Osteoblast (primary cell): ENCODE data around the gene APAF1. TPM values are rescaled to one million over a fixed set of nuclear protein-coding genes. Genes with fewer than 3 reads are reported as not detected.

ENCODE experiments used
- DNase-seq: peaks from one replicate; pipeline ENCODE4 v3.0.0; 2011; ENCODE audit warnings: low spot score, mixed read lengths; ENCODE audit not compliant: insufficient read length; ENCODE audit errors: missing footprints
- H2AFZ ChIP-seq: 2 replicates; pipeline ENCODE4 v1.6.0; 2011; ENCODE audit warnings: mild to moderate bottlenecking, low read length
- H3K27ac ChIP-seq: 2 replicates; pipeline ENCODE4 v1.5.1; 2011; ENCODE audit warnings: mild to moderate bottlenecking, low read depth, low read length, moderate library complexity
- H3K27me3 ChIP-seq: 2 replicates; pipeline ENCODE4 v1.6.0; 2012; ENCODE audit warnings: mild to moderate bottlenecking, control low read depth, inconsistent platforms, low read length, moderate library complexity; ENCODE audit not compliant: insufficient read depth
- H3K36me3 ChIP-seq: 2 replicates; pipeline ENCODE4 v1.5.1; 2011; ENCODE audit warnings: mild to moderate bottlenecking, low read length, control low read depth, moderate library complexity; ENCODE audit not compliant: insufficient read depth
- H3K4me1 ChIP-seq: 2 replicates; pipeline ENCODE4 v1.5.1; 2011; ENCODE audit warnings: mild to moderate bottlenecking, low read length, control low read depth, moderate library complexity; ENCODE audit not compliant: insufficient read depth
- H3K4me2 ChIP-seq: 2 replicates; pipeline ENCODE4 v1.6.0; 2011; ENCODE audit warnings: mild to moderate bottlenecking, low read length; ENCODE audit not compliant: insufficient read depth
- H3K4me3 ChIP-seq: fragments of 200-600 bp; sonication (generic); 3 replicates; pipeline ENCODE4 v1.5.1; 2012; ENCODE audit warnings: mild to moderate bottlenecking, low read length, inconsistent platforms; ENCODE audit not compliant: insufficient read depth
- H3K79me2 ChIP-seq: 2 replicates; pipeline ENCODE4 v1.6.0; 2012; ENCODE audit warnings: mild to moderate bottlenecking, low read length, control low read depth, inconsistent platforms; ENCODE audit not compliant: insufficient read depth
- H3K9me3 ChIP-seq: 2 replicates; pipeline ENCODE4 v1.5.1; 2011; ENCODE audit warnings: low read depth, low read length, control low read depth
- H4K20me1 ChIP-seq: 2 replicates; pipeline ENCODE4 v1.6.0; 2012; ENCODE audit warnings: mild to moderate bottlenecking, low read length, control low read depth; ENCODE audit not compliant: insufficient read depth
- CTCF ChIP-seq: IDR thresholded peaks from 2 replicates; pipeline ENCODE4 v1.5.1; 2011; ENCODE audit warnings: mild to moderate bottlenecking, low read depth, low read length, moderate library complexity; ENCODE audit errors: extremely low read depth
- total RNA-seq: library from RNA; depleted of rRNA; stranded (reverse); fragments of >200 nt; gene quantifications from 2 replicates; pipeline ENCODE4 v1.2.3, GENCODE V29; 2012

APAF1 gene
- total RNA-seq, 1 donor, result 15.2 TPM

- H3K27me3 ChIP-seq, result no peaks in the 10 kb centered on the region
- no peak for TF ChIP-seq CTCF
- peak overlapping the region; percentile 89 for H3K27ac ChIP-seq
- no peaks in the 10 kb centered on the region for H3K9me3 ChIP-seq
- peaks cover 19% of the 10 kb centered on the region for H3K36me3 ChIP-seq
- H3K4me1 ChIP-seq, result peaks cover 11% of the 10 kb centered on the region
- H3K4me3 ChIP-seq, result peak overlapping the region; percentile 95
- peaks cover 86% of the 10 kb centered on the region for H3K79me2 ChIP-seq
- peak overlapping the region; percentile 92 for H3K4me2 ChIP-seq
- H2AFZ ChIP-seq, result peak overlapping the region; percentile 91
- peaks cover 5% of the 10 kb centered on the region for H4K20me1 ChIP-seq
- peak; percentile 78 for DNase-seq
Measured at GRCh38 chr12:98645572-98646067, 530 bp downstream of the APAF1 start.

GRCh38 chr12:98646294-98647090 lies 1.4 kb downstream of the APAF1 start:
- peak overlapping the region; percentile 92 for H3K4me2 ChIP-seq
- H3K9me3 ChIP-seq, result no peaks in the 10 kb centered on the region
- H3K4me3 ChIP-seq, result peak overlapping the region; percentile 95
- no peaks in the 10 kb centered on the region for H4K20me1 ChIP-seq
- peaks cover 11% of the 10 kb centered on the region for H3K4me1 ChIP-seq
- no peaks in the 10 kb centered on the region for H3K27me3 ChIP-seq
- no peak for DNase-seq
- peak overlapping the region; percentile 89 for H3K27ac ChIP-seq
- TF ChIP-seq CTCF, result peak; percentile 28
- peak overlapping the region; percentile 91 for H2AFZ ChIP-seq
- peaks cover 77% of the 10 kb centered on the region for H3K79me2 ChIP-seq
- H3K36me3 ChIP-seq, result peaks cover 22% of the 10 kb centered on the region

GRCh38 chr12:98651328-98651727 lies 6.2 kb downstream of the APAF1 start:
- H4K20me1 ChIP-seq, result no peaks in the 10 kb centered on the region

More at GRCh38 chr12:98651328-98651727, 6.2 kb downstream of the APAF1 start:
- no peak overlapping the region for H3K4me2 ChIP-seq
- H2AFZ ChIP-seq, result no peak overlapping the region
- H3K27me3 ChIP-seq, result no peaks in the 10 kb centered on the region
- H3K4me3 ChIP-seq, result no peak overlapping the region
- peaks cover 6% of the 10 kb centered on the region for H3K4me1 ChIP-seq
- DNase-seq, result no peak
- no peak for TF ChIP-seq CTCF
- no peaks in the 10 kb centered on the region for H3K9me3 ChIP-seq
- peaks cover 22% of the 10 kb centered on the region for H3K36me3 ChIP-seq
- no peak overlapping the region for H3K27ac ChIP-seq
- H3K79me2 ChIP-seq, result peaks cover 32% of the 10 kb centered on the region
